IgD-negative memory B cell (primary cell): ENCODE results near the gene CFAP410. TPM values are rescaled to one million over a fixed set of nuclear protein-coding genes. Genes with fewer than 3 reads are reported as not detected.

Experiments
- H3K27ac Mint-ChIP-seq, 3 donors: one replicate each; pipeline ENCODE4 v1.8.0; 2020 to 2022; ENCODE audit warnings: mild to moderate bottlenecking in 3 of 3, mixed read lengths in 3 of 3, moderate library complexity in 1 of 3
- H3K27me3 Mint-ChIP-seq: one replicate; pipeline ENCODE4 v1.8.0; 2021; ENCODE audit warnings: mixed read lengths
- H3K36me3 Mint-ChIP-seq: one replicate; pipeline ENCODE4 v1.8.0; 2020; ENCODE audit warnings: mild to moderate bottlenecking, mixed read lengths
- H3K4me1 Mint-ChIP-seq, 3 donors: one replicate each; pipeline ENCODE4 v1.8.0; 2020 to 2022; ENCODE audit warnings: mixed read lengths in 3 of 3, mild to moderate bottlenecking in 1 of 3
- H3K4me3 Mint-ChIP-seq, 4 donors: one replicate each; pipeline ENCODE4 v1.8.0; 2020 to 2022; ENCODE audit warnings: mild to moderate bottlenecking in 4 of 4, mixed read lengths in 4 of 4, moderate library complexity in 3 of 4
- H3K9me3 Mint-ChIP-seq, 3 donors: one replicate each; pipeline ENCODE4 v1.8.0; 2020 to 2021; ENCODE audit warnings: mixed read lengths in 3 of 3, mild to moderate bottlenecking in 1 of 3
- polyA plus RNA-seq: library from polyadenylated mRNA; unstranded; fragments of 300-500 nt; fragmentation: Illumina TruSeq; gene quantifications from one replicate; pipeline ENCODE4 v1.2.3, GENCODE V29; 2021

CFAP410 gene
- polyA plus RNA-seq, 1 donor from 2014 or later = 36.4 TPM

DNA sequence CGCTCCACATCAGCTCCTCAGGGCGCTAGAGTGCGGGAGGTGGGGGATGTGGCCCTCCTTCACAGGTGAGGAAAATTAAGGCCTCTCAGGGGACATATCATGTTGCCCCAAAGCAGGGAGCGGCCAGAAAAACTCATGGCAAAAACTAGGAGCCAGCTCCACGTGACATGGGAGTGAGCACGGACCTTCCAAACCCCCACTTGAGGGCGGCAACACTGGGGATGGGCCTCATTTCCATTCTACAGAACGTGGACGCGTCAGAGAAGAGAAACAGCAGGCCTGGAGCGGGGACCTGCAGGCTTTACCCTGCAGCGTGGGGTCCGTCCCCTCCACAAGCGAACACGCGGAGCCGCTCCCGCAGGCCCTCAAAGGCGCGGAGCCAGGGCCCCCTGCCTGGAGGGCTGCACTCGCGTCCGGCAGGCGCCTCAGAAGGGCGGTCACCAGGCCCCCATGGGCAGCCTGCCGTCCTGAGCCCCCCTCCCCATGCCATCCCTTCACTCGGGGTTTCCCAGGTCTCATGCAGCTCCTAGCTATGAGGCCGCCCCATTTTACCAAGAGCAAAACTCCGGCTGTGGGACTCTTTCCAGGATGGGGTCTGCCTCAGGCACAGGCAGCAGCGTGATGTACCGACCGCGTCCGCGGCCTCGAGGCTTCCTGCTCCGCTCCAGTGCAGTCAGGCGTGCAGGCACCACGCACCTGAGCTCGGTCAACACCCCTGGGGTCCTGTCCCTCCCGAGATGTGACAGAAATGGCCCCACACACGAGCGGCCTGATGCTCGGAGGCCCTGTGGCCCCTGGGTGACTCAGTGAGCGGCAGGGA is 5.5 kb downstream of the CFAP410 start:
- Mint-ChIP-seq H3K27me3 (no peaks in the 10 kb centered on the region), H3K9me3 (no peaks in the 10 kb centered on the region), H3K27ac (peak overlapping the region in 2 of 3 donors; percentile 65 to 90), H3K4me1 (peaks cover 3 to 5% (median 5%) of the 10 kb centered on the region in 3 donors), H3K4me3 (peak overlapping the region in 1 of 4 donors; percentile 13), H3K36me3 (no peaks in the 10 kb centered on the region)

DNA sequence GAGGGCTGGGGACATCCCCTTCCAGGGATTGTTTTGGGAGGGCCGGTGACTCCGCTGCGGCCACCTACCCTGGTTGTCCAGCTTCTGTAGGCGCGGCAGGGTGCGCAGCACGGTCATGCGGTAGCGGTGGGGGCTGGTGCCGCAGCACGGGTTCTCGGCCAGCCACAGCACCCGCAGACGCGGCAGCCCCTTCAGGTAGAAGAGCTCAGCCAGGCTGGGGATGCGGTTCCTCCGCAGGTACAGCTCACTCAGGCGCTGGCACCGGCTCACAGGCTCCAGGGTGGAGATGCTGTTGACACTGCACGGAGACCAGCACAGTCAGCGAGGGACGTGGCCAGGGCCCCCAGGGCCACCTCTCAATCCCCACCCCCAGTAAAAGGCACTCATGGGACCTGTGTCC is 6.2 kb downstream of the CFAP410 start:
- Mint-ChIP-seq H3K36me3 (no peaks in the 10 kb centered on the region), H3K27ac (peak overlapping the region in 2 of 3 donors; percentile 65 to 90), H3K4me3 (peak overlapping the region in 1 of 4 donors; percentile 45), H3K27me3 (no peaks in the 10 kb centered on the region), H3K4me1 (peaks cover 2 to 5% (median 4%) of the 10 kb centered on the region in 3 donors), H3K9me3 (no peaks in the 10 kb centered on the region)

DNA sequence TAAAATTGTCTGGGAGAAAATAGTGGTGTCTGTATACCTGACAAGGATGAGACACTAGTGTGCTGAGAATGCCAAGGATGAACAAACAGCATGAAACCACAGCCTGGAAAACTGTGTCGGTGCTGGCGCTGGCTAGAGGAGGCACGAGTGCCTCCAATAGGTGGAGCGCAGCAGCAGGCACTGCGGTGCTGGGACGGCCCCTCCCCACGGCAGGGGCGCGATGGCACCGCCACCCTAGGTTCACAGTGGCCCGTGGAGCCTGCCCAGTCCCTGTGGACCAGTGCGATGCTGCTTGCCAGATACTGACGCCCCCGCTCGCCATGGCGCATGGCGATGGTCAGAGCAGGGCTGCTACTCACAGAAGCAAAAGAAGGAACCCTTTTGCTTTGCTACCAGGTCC is 6.8 kb downstream of the CFAP410 start:
- H3K27me3 Mint-ChIP-seq = no peaks in the 10 kb centered on the region
- H3K36me3 Mint-ChIP-seq = no peaks in the 10 kb centered on the region

GRCh38 chr21:44331650-44332307 is 7.4 kb downstream of the CFAP410 start:
- Mint-ChIP-seq H3K27ac (peak overlapping the region in 1 of 3 donors; percentile 92), H3K36me3 (no peaks in the 10 kb centered on the region), H3K9me3 (no peaks in the 10 kb centered on the region), H3K4me3 (no peak overlapping the region), H3K4me1 (no peaks in the 10 kb centered on the region), H3K27me3 (no peaks in the 10 kb centered on the region)

More for the DNA sequence above, 6.8 kb downstream of the CFAP410 start:
- Mint-ChIP-seq H3K27ac (peak overlapping the region in 2 of 3 donors; percentile 90 to 92), H3K4me1 (no peaks in the 10 kb centered on the region), H3K4me3 (peak overlapping the region in 1 of 4 donors; percentile 45), H3K9me3 (no peaks in the 10 kb centered on the region)

- no peak overlapping the region for H3K4me3 Mint-ChIP-seq
- peak overlapping the region in 1 of 3 donors; percentile 92 for H3K27ac Mint-ChIP-seq
- no peaks in the 10 kb centered on the region for H3K4me1 Mint-ChIP-seq
- no peaks in the 10 kb centered on the region for H3K36me3 Mint-ChIP-seq
- H3K9me3 Mint-ChIP-seq = no peaks in the 10 kb centered on the region
- H3K27me3 Mint-ChIP-seq = no peaks in the 10 kb centered on the region
Measured at GRCh38 chr21:44331209-44331608, 8.0 kb downstream of the CFAP410 start.

DNA sequence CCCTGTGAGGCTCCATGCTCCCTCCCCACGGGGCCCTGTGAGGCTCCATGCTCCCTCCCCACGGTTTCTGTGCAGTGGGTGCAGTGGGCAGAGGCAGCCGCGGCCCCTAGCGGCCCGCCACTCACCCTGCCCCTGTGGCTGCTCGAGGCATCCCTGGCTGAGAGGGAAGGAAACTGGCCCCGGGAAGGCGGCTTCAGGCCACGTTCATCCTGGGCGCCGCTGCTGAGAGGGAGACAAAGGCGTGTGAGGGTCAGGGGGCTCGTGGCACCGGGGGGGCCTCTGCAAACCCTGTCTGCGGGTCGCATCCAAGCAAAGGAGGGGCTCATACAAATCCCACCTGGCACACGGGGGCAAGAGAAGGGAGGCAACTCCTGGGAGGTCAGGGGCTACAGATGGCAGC is 8.5 kb downstream of the CFAP410 start:
- Mint-ChIP-seq H3K9me3 (no peaks in the 10 kb centered on the region), H3K27ac (no peak overlapping the region), H3K27me3 (no peaks in the 10 kb centered on the region), H3K4me1 (no peaks in the 10 kb centered on the region), H3K4me3 (no peak overlapping the region), H3K36me3 (no peaks in the 10 kb centered on the region)

- Mint-ChIP-seq H3K27ac (peak overlapping the region in 2 of 3 donors; percentile 69 to 72), H3K27me3 (no peaks in the 10 kb centered on the region), H3K9me3 (no peaks in the 10 kb centered on the region), H3K4me3 (no peak overlapping the region), H3K36me3 (no peaks in the 10 kb centered on the region), H3K4me1 (no peaks in the 10 kb centered on the region)
Measured at GRCh38 chr21:44329971-44330681, 9.1 kb downstream of the CFAP410 start.

GRCh38 chr21:44329086-44329889 is 9.9 kb downstream of the CFAP410 start:
- peak overlapping the region in 2 of 3 donors; percentile 69 to 72 for H3K27ac Mint-ChIP-seq
- no peaks in the 10 kb centered on the region for H3K27me3 Mint-ChIP-seq
- H3K36me3 Mint-ChIP-seq = no peaks in the 10 kb centered on the region
- H3K9me3 Mint-ChIP-seq = no peaks in the 10 kb centered on the region
- H3K4me3 Mint-ChIP-seq = peak overlapping the region in 1 of 4 donors; percentile 23
- no peaks in the 10 kb centered on the region for H3K4me1 Mint-ChIP-seq

- Mint-ChIP-seq H3K36me3 (no peaks in the 10 kb centered on the region), H3K4me3 (no peak overlapping the region), H3K9me3 (no peaks in the 10 kb centered on the region), H3K27ac (peak overlapping the region in 2 of 3 donors; percentile 59 to 72), H3K4me1 (no peaks in the 10 kb centered on the region), H3K27me3 (no peaks in the 10 kb centered on the region)
Measured at GRCh38 chr21:44328242-44328895, 10.8 kb downstream of the CFAP410 start.

DNA sequence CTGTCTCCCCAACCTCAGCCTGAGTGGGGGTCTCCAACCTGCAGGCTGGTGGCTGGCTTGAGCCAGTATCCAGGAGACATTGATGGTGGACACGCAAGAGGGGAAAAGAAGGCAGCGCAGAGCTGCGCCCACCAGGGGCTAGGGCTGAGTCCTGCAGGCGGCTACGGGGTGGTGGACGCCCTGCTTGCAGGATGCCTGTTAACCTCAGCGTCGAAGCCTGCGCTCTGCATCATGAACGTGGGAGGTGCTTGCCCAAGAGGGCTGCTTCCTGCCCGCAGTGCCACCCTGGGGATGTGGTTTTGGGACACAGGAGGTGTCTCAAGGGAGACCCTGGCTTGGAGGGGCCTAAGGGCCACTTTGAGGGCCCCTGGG is 11.6 kb downstream of the CFAP410 start:
- H3K36me3 Mint-ChIP-seq = no peaks in the 10 kb centered on the region

GRCh38 chr21:44326716-44327602 is 12.2 kb downstream of the CFAP410 start:
- H3K9me3 Mint-ChIP-seq = no peaks in the 10 kb centered on the region
- no peaks in the 10 kb centered on the region for H3K4me1 Mint-ChIP-seq
- H3K36me3 Mint-ChIP-seq = no peaks in the 10 kb centered on the region
- peak overlapping the region in 1 of 4 donors; percentile 45 for H3K4me3 Mint-ChIP-seq
- H3K27ac Mint-ChIP-seq = no peak overlapping the region
- no peaks in the 10 kb centered on the region for H3K27me3 Mint-ChIP-seq

More for the DNA sequence above, 11.6 kb downstream of the CFAP410 start:
- Mint-ChIP-seq H3K27me3 (no peaks in the 10 kb centered on the region), H3K9me3 (no peaks in the 10 kb centered on the region), H3K4me3 (peak overlapping the region in 1 of 4 donors; percentile 45), H3K4me1 (no peaks in the 10 kb centered on the region), H3K27ac (peak overlapping the region in 2 of 3 donors; percentile 59 to 72)

GRCh38 chr21:44326272-44326647 is 12.9 kb downstream of the CFAP410 start:
- no peaks in the 10 kb centered on the region for H3K4me1 Mint-ChIP-seq

More at GRCh38 chr21:44326272-44326647, 12.9 kb downstream of the CFAP410 start:
- Mint-ChIP-seq H3K9me3 (no peaks in the 10 kb centered on the region), H3K27me3 (no peaks in the 10 kb centered on the region), H3K27ac (no peak overlapping the region), H3K4me3 (no peak overlapping the region), H3K36me3 (no peaks in the 10 kb centered on the region)
